HepG2 (cell line): ENCODE measurements around the gene NIFK. TPM values are rescaled to one million over a fixed set of nuclear protein-coding genes. Genes with fewer than 3 reads are reported as not detected.

Source experiments
- GATAD2A ChIP-seq: IDR thresholded peaks from 2 replicates; pipeline ENCODE4 v1.6.1; 2016
- KLF11 ChIP-seq: IDR thresholded peaks from 2 replicates; pipeline ENCODE4 v1.6.1; 2016; ENCODE audit warnings: missing compliant biosample characterization
- PAXIP1 ChIP-seq: sonication (generic); formaldehyde crosslinking; conservative IDR thresholded peaks from 2 replicates; pipeline ENCODE4 v1.4.0; 2020; ENCODE audit warnings: mild to moderate bottlenecking, missing genetic modification reagents, moderate library complexity
- SMARCE1 ChIP-seq: fragments of 450-650 bp; IDR thresholded peaks from 2 replicates; pipeline ENCODE4 v1.6.1; 2017; ENCODE audit warnings: borderline replicate concordance
- SPEN ChIP-seq: sonication (generic); formaldehyde crosslinking; IDR thresholded peaks from 2 replicates; pipeline ENCODE4 v1.5.1; 2020; ENCODE audit warnings: low read depth, mild to moderate bottlenecking, missing genetic modification reagents
- THRA ChIP-seq: sonication (generic); formaldehyde crosslinking; IDR thresholded peaks from 2 replicates; pipeline ENCODE4 v1.4.0; 2020; ENCODE audit warnings: missing genetic modification reagents, borderline replicate concordance
- ZFY ChIP-seq: sonication (generic); formaldehyde crosslinking; IDR thresholded peaks from 2 replicates; pipeline ENCODE4 v1.4.0; 2020; ENCODE audit warnings: missing genetic modification reagents
- ZNF136 ChIP-seq: sonication (generic); formaldehyde crosslinking; IDR thresholded peaks from 2 replicates; pipeline ENCODE4 v1.8.1; 2022; ENCODE audit warnings: low read depth, mild to moderate bottlenecking, moderate library complexity, missing genetic modification reagents
- ZNF317 ChIP-seq: sonication (generic); formaldehyde crosslinking; IDR thresholded peaks from 2 replicates; pipeline ENCODE4 v1.5.0; 2020; ENCODE audit warnings: mild to moderate bottlenecking, missing genetic modification reagents
- ZNF44 ChIP-seq: sonication (generic); formaldehyde crosslinking; IDR thresholded peaks from 2 replicates; pipeline ENCODE4 v1.5.1; 2020; ENCODE audit warnings: mild to moderate bottlenecking, missing genetic modification reagents
- ZNF781 ChIP-seq: sonication (generic); formaldehyde crosslinking; IDR thresholded peaks from 2 replicates; pipeline ENCODE4 v1.5.1; 2020; ENCODE audit warnings: borderline replicate concordance, mild to moderate bottlenecking, missing genetic modification reagents; ENCODE audit errors: not compliant biosample characterization
- polyA plus RNA-seq, 8 experiments: library from polyadenylated mRNA; depleted of rRNA in 3 of 8; stranded (reverse) in 7 of 8; unstranded in 1 of 8; fragments of >200 nt; fragmentation: Illumina TruSeq in 4 of 8; extraction: Trizol in 4 of 8; gene quantifications; 2 replicates each; pipeline versions ENCODE4 v1.2.1 to v1.2.3, GENCODE V29; 2011 to 2016; ENCODE audit warnings: low read depth in 4 of 8, missing spikeins in 1 of 8, mixed read lengths in 1 of 8; ENCODE audit not compliant: insufficient read depth in 1 of 8
- total RNA-seq, 5 experiments: library from RNA; depleted of rRNA; stranded (reverse); fragments of >200 nt; fragmentation: Illumina TruSeq; extraction: Trizol; gene quantifications; 2 replicates each; pipeline ENCODE4 v1.2.3, GENCODE V29; 2016; ENCODE audit warnings: low read depth in 1 of 5
- TF ChIP-seq, protein P1 (sequence below): IDR thresholded peaks from 2 replicates; pipeline ENCODE4 v1.6.1; 2016; ENCODE audit warnings: missing compliant biosample characterization, missing genetic modification reagents, borderline replicate concordance
- TF ChIP-seq, protein P2 (sequence below): sonication (generic); formaldehyde crosslinking; IDR thresholded peaks from 2 replicates; pipeline ENCODE4 v1.8.0; 2022; ENCODE audit warnings: missing genetic modification reagents, mild to moderate bottlenecking, moderate library complexity, borderline replicate concordance
- TF ChIP-seq, protein P3 (sequence below): sonication (generic); formaldehyde crosslinking; IDR thresholded peaks from 2 replicates; pipeline ENCODE4 v1.4.0; 2020; ENCODE audit warnings: missing genetic modification reagents, borderline replicate concordance
- TF ChIP-seq, protein P4 (sequence below): sonication (generic); formaldehyde crosslinking; IDR thresholded peaks from 2 replicates; pipeline ENCODE4 v1.8.0; 2022; ENCODE audit warnings: mild to moderate bottlenecking, missing genetic modification reagents; ENCODE audit not compliant: insufficient replicate concordance

NIFK gene
- total and polyA plus RNA-seq, 2 of the 13 experiments (the other 11 are each of a cell fraction or from before 2014, with no cell fraction given): 19.6 to 105 TPM

DNA sequence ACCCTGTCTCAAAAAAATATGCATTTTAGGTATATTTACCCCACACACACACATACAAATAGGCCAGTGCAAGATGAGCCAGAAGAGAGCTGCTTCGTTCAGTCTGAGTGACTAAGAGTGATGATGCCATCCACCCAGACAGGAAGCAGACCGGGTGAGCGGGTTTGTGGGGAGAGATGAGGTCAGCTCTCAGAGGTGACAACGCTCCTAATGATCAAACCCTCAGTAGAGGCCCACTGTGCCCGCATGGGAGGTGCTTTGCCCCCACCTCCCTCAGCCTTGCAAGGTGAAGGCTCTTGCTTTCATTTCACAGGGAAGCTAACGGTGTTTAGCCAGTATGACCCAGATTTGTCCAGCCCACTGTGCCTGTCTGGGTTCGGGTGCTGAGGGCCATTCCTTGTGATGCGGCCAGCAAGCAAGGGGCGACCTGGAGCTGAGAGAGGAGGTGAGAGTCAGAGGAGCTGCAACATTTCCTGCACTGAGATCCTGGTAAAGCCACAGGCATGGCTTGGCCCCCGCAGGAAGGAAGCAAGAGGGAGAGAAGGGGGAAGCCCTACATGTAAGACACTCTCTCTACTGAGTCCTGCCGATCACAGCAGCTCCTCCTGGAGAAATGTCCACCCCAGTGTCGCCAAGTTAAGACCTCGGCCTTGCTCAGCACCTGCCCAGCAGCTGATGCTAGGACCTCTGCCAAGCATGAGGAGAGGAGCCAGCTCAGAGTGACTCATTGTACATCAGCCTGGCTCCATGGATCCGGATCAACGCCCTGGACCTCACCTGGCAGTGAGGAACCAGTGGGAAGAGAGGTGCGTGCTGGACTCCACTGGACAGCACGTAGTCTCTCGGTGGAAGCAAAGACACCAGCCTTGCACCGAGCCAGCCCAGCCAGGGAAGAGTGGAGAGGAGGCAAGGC, 37.0 kb downstream of the NIFK start (continued):
- TF ChIP-seq ZNF136 (CRISPR knock-in tag): no peak
- no peak for TF ChIP-seq THRA (CRISPR knock-in tag)
- TF ChIP-seq, protein P1, sequence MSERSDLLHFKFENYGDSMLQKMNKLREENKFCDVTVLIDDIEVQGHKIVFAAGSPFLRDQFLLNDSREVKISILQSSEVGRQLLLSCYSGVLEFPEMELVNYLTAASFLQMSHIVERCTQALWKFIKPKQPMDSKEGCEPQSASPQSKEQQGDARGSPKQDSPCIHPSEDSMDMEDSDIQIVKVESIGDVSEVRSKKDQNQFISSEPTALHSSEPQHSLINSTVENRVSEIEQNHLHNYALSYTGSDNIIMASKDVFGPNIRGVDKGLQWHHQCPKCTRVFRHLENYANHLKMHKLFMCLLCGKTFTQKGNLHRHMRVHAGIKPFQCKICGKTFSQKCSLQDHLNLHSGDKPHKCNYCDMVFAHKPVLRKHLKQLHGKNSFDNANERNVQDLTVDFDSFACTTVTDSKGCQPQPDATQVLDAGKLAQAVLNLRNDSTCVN: no peak
- TF ChIP-seq GATAD2A: no peak
- no peak for TF ChIP-seq KLF11 (CRISPR knock-in tag)
- TF ChIP-seq, protein P2, sequence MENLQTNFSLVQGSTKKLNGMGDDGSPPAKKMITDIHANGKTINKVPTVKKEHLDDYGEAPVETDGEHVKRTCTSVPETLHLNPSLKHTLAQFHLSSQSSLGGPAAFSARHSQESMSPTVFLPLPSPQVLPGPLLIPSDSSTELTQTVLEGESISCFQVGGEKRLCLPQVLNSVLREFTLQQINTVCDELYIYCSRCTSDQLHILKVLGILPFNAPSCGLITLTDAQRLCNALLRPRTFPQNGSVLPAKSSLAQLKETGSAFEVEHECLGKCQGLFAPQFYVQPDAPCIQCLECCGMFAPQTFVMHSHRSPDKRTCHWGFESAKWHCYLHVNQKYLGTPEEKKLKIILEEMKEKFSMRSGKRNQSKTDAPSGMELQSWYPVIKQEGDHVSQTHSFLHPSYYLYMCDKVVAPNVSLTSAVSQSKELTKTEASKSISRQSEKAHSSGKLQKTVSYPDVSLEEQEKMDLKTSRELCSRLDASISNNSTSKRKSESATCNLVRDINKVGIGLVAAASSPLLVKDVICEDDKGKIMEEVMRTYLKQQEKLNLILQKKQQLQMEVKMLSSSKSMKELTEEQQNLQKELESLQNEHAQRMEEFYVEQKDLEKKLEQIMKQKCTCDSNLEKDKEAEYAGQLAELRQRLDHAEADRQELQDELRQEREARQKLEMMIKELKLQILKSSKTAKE (CRISPR knock-in tag): 0 out of 2 replicates have a peak, but pooled peaks have one; percentile 28
- TF ChIP-seq, protein P3, sequence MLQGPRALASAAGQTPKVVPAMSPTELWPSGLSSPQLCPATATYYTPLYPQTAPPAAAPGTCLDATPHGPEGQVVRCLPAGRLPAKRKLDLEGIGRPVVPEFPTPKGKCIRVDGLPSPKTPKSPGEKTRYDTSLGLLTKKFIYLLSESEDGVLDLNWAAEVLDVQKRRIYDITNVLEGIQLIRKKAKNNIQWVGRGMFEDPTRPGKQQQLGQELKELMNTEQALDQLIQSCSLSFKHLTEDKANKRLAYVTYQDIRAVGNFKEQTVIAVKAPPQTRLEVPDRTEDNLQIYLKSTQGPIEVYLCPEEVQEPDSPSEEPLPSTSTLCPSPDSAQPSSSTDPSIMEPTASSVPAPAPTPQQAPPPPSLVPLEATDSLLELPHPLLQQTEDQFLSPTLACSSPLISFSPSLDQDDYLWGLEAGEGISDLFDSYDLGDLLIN: no peak
- TF ChIP-seq, protein P4, sequence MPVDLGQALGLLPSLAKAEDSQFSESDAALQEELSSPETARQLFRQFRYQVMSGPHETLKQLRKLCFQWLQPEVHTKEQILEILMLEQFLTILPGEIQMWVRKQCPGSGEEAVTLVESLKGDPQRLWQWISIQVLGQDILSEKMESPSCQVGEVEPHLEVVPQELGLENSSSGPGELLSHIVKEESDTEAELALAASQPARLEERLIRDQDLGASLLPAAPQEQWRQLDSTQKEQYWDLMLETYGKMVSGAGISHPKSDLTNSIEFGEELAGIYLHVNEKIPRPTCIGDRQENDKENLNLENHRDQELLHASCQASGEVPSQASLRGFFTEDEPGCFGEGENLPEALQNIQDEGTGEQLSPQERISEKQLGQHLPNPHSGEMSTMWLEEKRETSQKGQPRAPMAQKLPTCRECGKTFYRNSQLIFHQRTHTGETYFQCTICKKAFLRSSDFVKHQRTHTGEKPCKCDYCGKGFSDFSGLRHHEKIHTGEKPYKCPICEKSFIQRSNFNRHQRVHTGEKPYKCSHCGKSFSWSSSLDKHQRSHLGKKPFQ: no peak
- no peak; the same call in 1 of the 2 replicates for TF ChIP-seq PAXIP1 (CRISPR knock-in tag)
- TF ChIP-seq SMARCE1: no peak
- TF ChIP-seq SPEN (CRISPR knock-in tag): no peak
- TF ChIP-seq ZFY: no peak
- no peak for TF ChIP-seq ZNF317 (CRISPR knock-in tag)
- TF ChIP-seq ZNF781 (CRISPR knock-in tag): no peak
- no peak for TF ChIP-seq ZNF44 (CRISPR knock-in tag)
